Endothelial cell of umbilical vein (primary cell): ENCODE results near the gene SERPINA9. TPM values are rescaled to one million over a fixed set of nuclear protein-coding genes. Genes with fewer than 3 reads are reported as not detected.

Experiments used
- BruUV-seq: library from RNA; stranded (reverse); fragments of 400-500 nt; replicated peaks from 2 replicates; lab custom pipeline; 2021; lab: Mats Ljungman, UMichigan
- CTCF ChIA-PET: fragments of 300-600, 350-600 bp; sonication (Branson Sonifier 250); formaldehyde crosslinking; loops from one replicate; lab custom pipeline; 2021; ENCODE audit warnings: antibody characterized with exemption, inconsistent platforms; lab: Charles Lee
- POLR2A ChIA-PET: fragments of 300-600, 350-600 bp; sonication (Branson Sonifier 250); formaldehyde crosslinking; loops from one replicate; lab custom pipeline; 2021; ENCODE audit warnings: antibody characterized with exemption, inconsistent platforms; lab: Charles Lee
- DNase-seq: peaks from one replicate; pipeline ENCODE4 v3.0.0-alpha.2; 2011; ENCODE audit warnings: low read depth, low spot score
- FAIRE-seq: peaks from 2 replicates; lab custom pipeline; 2011; peaks lifted over from hg19 to GRCh38; lab: Jason Lieb, UNC
- H2AFZ ChIP-seq: 2 replicates; pipeline ENCODE4 v1.6.0; 2012; ENCODE audit warnings: low read depth, low read length, control low read depth, inconsistent platforms
- H3K27ac ChIP-seq: 2 replicates; pipeline ENCODE4 v1.5.1; 2011; ENCODE audit warnings: low read depth, mild to moderate bottlenecking, control low read depth, low read length, moderate library complexity; ENCODE audit not compliant: insufficient read depth
- H3K27me3 ChIP-seq, 2 experiments: 2 replicates each; pipeline versions ENCODE4 v1.6.0 to v1.6.1; 2011; ENCODE audit warnings: low read length in 2 of 2, mixed read lengths in 1 of 2; ENCODE audit not compliant: control insufficient read depth in 2 of 2, insufficient read depth in 2 of 2
- H3K36me3 ChIP-seq, 2 experiments: 2 replicates in 1 of 2; 3 replicates in 1 of 2; pipeline ENCODE4 v1.5.1; 2011; ENCODE audit warnings: low read length in 2 of 2, mild to moderate bottlenecking in 1 of 2, moderate library complexity in 1 of 2; ENCODE audit not compliant: control insufficient read depth in 2 of 2, insufficient read depth in 2 of 2; ENCODE audit errors: extremely low read depth in 1 of 2
- H3K4me1 ChIP-seq: 3 replicates; pipeline ENCODE4 v1.5.1; 2011; ENCODE audit warnings: mild to moderate bottlenecking, low read length; ENCODE audit not compliant: control insufficient read depth, insufficient read depth; ENCODE audit errors: extremely low read depth
- H3K4me2 ChIP-seq: 2 replicates; pipeline ENCODE4 v1.6.1; 2011; ENCODE audit warnings: low read length, control low read depth, mixed read lengths; ENCODE audit not compliant: insufficient read depth
- H3K4me3 ChIP-seq, 3 experiments: fragments of 200-600 bp in 1 of 3; sonication (generic), shearing (Covaris generic) in 1 of 3; replicated peaks in 1 of 3; 2 replicates each; pipeline ENCODE4 v1.5.1; 2011 to 2016; ENCODE audit warnings: control low read depth in 3 of 3, low read length in 3 of 3, mild to moderate bottlenecking in 2 of 3, inconsistent platforms in 1 of 3, low read depth in 1 of 3, moderate library complexity in 1 of 3; ENCODE audit not compliant: insufficient read depth in 1 of 3
- H3K79me2 ChIP-seq: 2 replicates; pipeline ENCODE4 v1.6.0; 2012; ENCODE audit warnings: low read length, inconsistent platforms; ENCODE audit not compliant: control insufficient read depth, insufficient read depth
- H3K9ac ChIP-seq: replicated peaks from 2 replicates; pipeline ENCODE3; 2011; ENCODE audit warnings: low read length, control low read depth; ENCODE audit not compliant: insufficient read depth; ENCODE audit errors: extremely low read depth
- H3K9me1 ChIP-seq: replicated peaks from 3 replicates; pipeline ENCODE4 v1.6.0; 2011; ENCODE audit warnings: mild to moderate bottlenecking, low read length; ENCODE audit not compliant: control insufficient read depth, insufficient read depth; ENCODE audit errors: extremely low read depth
- H3K9me3 ChIP-seq: replicated peaks from 2 replicates; pipeline ENCODE4 v1.5.1; 2012; ENCODE audit warnings: low read length, inconsistent platforms; ENCODE audit not compliant: control insufficient read depth, insufficient read depth
- H4K20me1 ChIP-seq: replicated peaks from 2 replicates; pipeline ENCODE3; 2011; ENCODE audit warnings: mild to moderate bottlenecking, low read length; ENCODE audit not compliant: control insufficient read depth, insufficient read depth; ENCODE audit errors: extremely low read depth
- EZH2 ChIP-seq: IDR thresholded peaks from 2 replicates; pipeline ENCODE4 v1.6.1; 2012; ENCODE audit warnings: borderline replicate concordance, low read depth, mild to moderate bottlenecking, moderate library complexity, low read length, inconsistent platforms; ENCODE audit not compliant: severe bottlenecking
- FOS ChIP-seq: IDR thresholded peaks from 2 replicates; pipeline ENCODE4 v1.6.1; 2011; ENCODE audit warnings: mild to moderate bottlenecking, low read length, moderate library complexity, borderline replicate concordance; ENCODE audit not compliant: insufficient read depth
- GATA2 ChIP-seq: IDR thresholded peaks from 2 replicates; pipeline ENCODE4 v1.7.0; 2011; ENCODE audit warnings: low read depth, mild to moderate bottlenecking, moderate library complexity, mixed read lengths, low read length; ENCODE audit not compliant: insufficient read length, insufficient read depth
- JUN ChIP-seq: IDR thresholded peaks from 2 replicates; pipeline ENCODE4 v1.6.1; 2011; ENCODE audit warnings: borderline replicate concordance, low read depth; ENCODE audit not compliant: insufficient read length, insufficient read depth
- MAX ChIP-seq: IDR thresholded peaks from 2 replicates; pipeline ENCODE4 v1.6.1; 2011; ENCODE audit not compliant: insufficient read depth, insufficient read length
- MYC ChIP-seq: IDR thresholded peaks from one replicate; pipeline ENCODE4 v1.6.1; 2011; ENCODE audit warnings: mild to moderate bottlenecking, low read depth, low read length
- POLR2A ChIP-seq: IDR thresholded peaks from 2 replicates; pipeline ENCODE4 v1.6.1; 2012; ENCODE audit warnings: low read depth, mild to moderate bottlenecking, control low read depth, low read length
- POLR2AphosphoS5 ChIP-seq: IDR thresholded peaks from 2 replicates; pipeline ENCODE4 v1.6.1; 2012; ENCODE audit warnings: low read depth, mild to moderate bottlenecking, control low read depth, low read length, moderate library complexity; ENCODE audit not compliant: insufficient read depth
- dilution Hi-C: fragments of 300-500 bp; cut with MboI; formaldehyde crosslinking; loops from one replicate; pipeline ENCODE4 v1.15.0; 2019; ENCODE audit warnings: low sequenced_read_pairs; ENCODE audit not compliant: extremely low pct_ligation_motif_present
- intact Hi-C: fragments of 100-400 bp; cut with micrococcal nuclease; formaldehyde crosslinking; loops from one replicate; pipeline ENCODE4 v1.10.0; 2022
- polyA plus RNA-seq, 4 experiments: library from polyadenylated mRNA; depleted of rRNA in 3 of 4; stranded (reverse) in 3 of 4; unstranded in 1 of 4; fragments of >200 nt; gene quantifications; 2 replicates each; pipeline versions ENCODE4 v1.2.1 to v1.2.3, GENCODE V29; 2011 to 2012; ENCODE audit warnings: missing spikeins in 1 of 4
- total RNA-seq: library from RNA; stranded (reverse); gene quantifications from 2 replicates; pipeline ENCODE4 v1.2.3, GENCODE V29; 2021
- TF ChIP-seq, protein P1 (sequence below), 2 donors: IDR thresholded peaks; 1 replicate in 1 of 2; 2 replicates in 1 of 2; pipeline ENCODE4 v1.5.1; 2011; ENCODE audit warnings: low read length in 2 of 2, mild to moderate bottlenecking in 2 of 2, moderate library complexity in 2 of 2, control low read depth in 1 of 2, inconsistent platforms in 1 of 2, low read depth in 1 of 2; ENCODE audit not compliant: insufficient read depth in 1 of 2; ENCODE audit errors: extremely low read depth in 1 of 2

SERPINA9 gene
- total and polyA plus RNA-seq, 2 donors (not counting 3 experiments of a cell fraction or from before 2014, with no cell fraction given) = not detected

GRCh38 chr14:94439453-94440057 lies 36.4 kb downstream of the SERPINA9 start:
- dilution Hi-C loops (no loop called here), intact Hi-C loops (no loop called here)
- TF ChIP-seq POLR2A (no peak), POLR2AphosphoS5 (no peak), GATA2 (no peak), JUN (no peak), EZH2 (no peak), MYC (no peak), FOS (no peak), MAX (no peak)
- TF ChIP-seq, protein P1, sequence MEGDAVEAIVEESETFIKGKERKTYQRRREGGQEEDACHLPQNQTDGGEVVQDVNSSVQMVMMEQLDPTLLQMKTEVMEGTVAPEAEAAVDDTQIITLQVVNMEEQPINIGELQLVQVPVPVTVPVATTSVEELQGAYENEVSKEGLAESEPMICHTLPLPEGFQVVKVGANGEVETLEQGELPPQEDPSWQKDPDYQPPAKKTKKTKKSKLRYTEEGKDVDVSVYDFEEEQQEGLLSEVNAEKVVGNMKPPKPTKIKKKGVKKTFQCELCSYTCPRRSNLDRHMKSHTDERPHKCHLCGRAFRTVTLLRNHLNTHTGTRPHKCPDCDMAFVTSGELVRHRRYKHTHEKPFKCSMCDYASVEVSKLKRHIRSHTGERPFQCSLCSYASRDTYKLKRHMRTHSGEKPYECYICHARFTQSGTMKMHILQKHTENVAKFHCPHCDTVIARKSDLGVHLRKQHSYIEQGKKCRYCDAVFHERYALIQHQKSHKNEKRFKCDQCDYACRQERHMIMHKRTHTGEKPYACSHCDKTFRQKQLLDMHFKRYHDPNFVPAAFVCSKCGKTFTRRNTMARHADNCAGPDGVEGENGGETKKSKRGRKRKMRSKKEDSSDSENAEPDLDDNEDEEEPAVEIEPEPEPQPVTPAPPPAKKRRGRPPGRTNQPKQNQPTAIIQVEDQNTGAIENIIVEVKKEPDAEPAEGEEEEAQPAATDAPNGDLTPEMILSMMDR (IDR thresholded peaks at IDR 0.05; ENCODE audit: extremely low read depth in 1 of 2, insufficient read depth in 1 of 2, low read depth in 1 of 2, low read length in 2 of 2) = no peak
- no peak overlapping the region for H2AFZ ChIP-seq
- DNase-seq (no peak), FAIRE-seq (no peak)
- H3K9me3 ChIP-seq = no peaks in the 10 kb centered on the region
- no peaks in the 10 kb centered on the region for H3K79me2 ChIP-seq
- no peaks in the 10 kb centered on the region for H3K9me1 ChIP-seq
- H3K36me3 ChIP-seq = no peaks in the 10 kb centered on the region
- H3K9ac ChIP-seq = no peak overlapping the region
- BruUV-seq = no TSS peak
- H3K4me2 ChIP-seq = no peak overlapping the region
- ChIA-PET POLR2A (no interaction called here), CTCF (interaction anchor here (1.1 kb wide), 1 partner anchor 99 kb away, joined by 3 read pairs; no protein-coding TSS in a partner anchor)
- H3K27ac ChIP-seq = no peak overlapping the region
- H3K27me3 ChIP-seq = no peaks in the 10 kb centered on the region
- no peak overlapping the region for H3K4me3 ChIP-seq
- no peaks in the 10 kb centered on the region for H4K20me1 ChIP-seq
- H3K4me1 ChIP-seq = no peaks in the 10 kb centered on the region
